Thyroid gland (tissue), 4 donors: ENCODE measurements around the gene MAPK8IP3. TPM values are rescaled to one million over a fixed set of nuclear protein-coding genes. Genes with fewer than 3 reads are reported as not detected.

Source experiments
- DNase-seq, 2 donors: peaks; one replicate each; pipeline ENCODE4 v3.0.0-alpha.2; 2019
- H3K27ac ChIP-seq, 3 donors: fragments of 200-600 bp; sonication (generic); 1 replicate in 2 of 3; 2 replicates in 1 of 3; pipeline ENCODE4 v1.5.1; 2016 to 2019; ENCODE audit warnings: mild to moderate bottlenecking in 1 of 3, moderate library complexity in 1 of 3
- H3K27me3 ChIP-seq: fragments of 200-600 bp; sonication (generic); one replicate; pipeline ENCODE4 v1.5.1; 2019
- H3K36me3 ChIP-seq, 2 donors: fragments of 200-600 bp; sonication (generic); one replicate each; pipeline ENCODE4 v1.5.1; 2016 to 2019
- H3K4me1 ChIP-seq, 2 donors: fragments of 200-600 bp; sonication (generic); one replicate each; pipeline ENCODE4 v1.5.1; 2017 to 2019
- H3K4me3 ChIP-seq, 3 donors: fragments of 200-600 bp; sonication (generic); replicated peaks in 1 of 3; 1 replicate in 2 of 3; 2 replicates in 1 of 3; pipeline ENCODE4 v1.5.1; 2016; ENCODE audit warnings: mild to moderate bottlenecking in 1 of 3
- H3K9me3 ChIP-seq: fragments of 200-600 bp; sonication (generic); one replicate; pipeline ENCODE4 v1.5.1; 2017
- POLR2A ChIP-seq, 2 donors: fragments of 450-650 bp; IDR thresholded peaks; one replicate each; pipeline ENCODE4 v1.6.1; 2017; ENCODE audit warnings: antibody characterized with exemption in 2 of 2, mild to moderate bottlenecking in 2 of 2, moderate library complexity in 1 of 2
- WGBS, 2 donors: methylation state at CpG; one replicate each; pipeline ENCODE4 v1.1.5; 2017; 5-methylcytosine and 5-hydroxymethylcytosine counted together
- intact Hi-C: fragments of 100-400 bp; cut with DNase I; formaldehyde crosslinking; loops from one replicate; pipeline ENCODE4 v1.15.1; 2023
- total RNA-seq, 4 donors: library from RNA; depleted of rRNA; stranded (reverse); fragments of >200 nt; gene quantifications; one replicate each; pipeline ENCODE4 v1.2.3, GENCODE V29; 2016
- TF ChIP-seq, protein P1 (sequence below), 6 experiments: fragments of 200-600 bp in 3 of 6; fragments of 450-650 bp in 3 of 6; sonication (generic) in 3 of 6; IDR thresholded peaks; one replicate each; pipeline ENCODE4 v1.5.1; 2016 to 2019; ENCODE audit warnings: antibody characterized with exemption in 6 of 6, mild to moderate bottlenecking in 2 of 6, inconsistent platforms in 1 of 6, moderate library complexity in 1 of 6

MAPK8IP3 gene
- total RNA-seq, 4 donors from 2014 or later: 45.7 to 137 (median 60.4) TPM

GRCh38 chr16:1757714-1758461 is 51.9 kb downstream of the MAPK8IP3 start:
- no peak for DNase-seq
- TF ChIP-seq POLR2A (IDR thresholded peaks at IDR 0.05): no peak
- TF ChIP-seq, protein P1, sequence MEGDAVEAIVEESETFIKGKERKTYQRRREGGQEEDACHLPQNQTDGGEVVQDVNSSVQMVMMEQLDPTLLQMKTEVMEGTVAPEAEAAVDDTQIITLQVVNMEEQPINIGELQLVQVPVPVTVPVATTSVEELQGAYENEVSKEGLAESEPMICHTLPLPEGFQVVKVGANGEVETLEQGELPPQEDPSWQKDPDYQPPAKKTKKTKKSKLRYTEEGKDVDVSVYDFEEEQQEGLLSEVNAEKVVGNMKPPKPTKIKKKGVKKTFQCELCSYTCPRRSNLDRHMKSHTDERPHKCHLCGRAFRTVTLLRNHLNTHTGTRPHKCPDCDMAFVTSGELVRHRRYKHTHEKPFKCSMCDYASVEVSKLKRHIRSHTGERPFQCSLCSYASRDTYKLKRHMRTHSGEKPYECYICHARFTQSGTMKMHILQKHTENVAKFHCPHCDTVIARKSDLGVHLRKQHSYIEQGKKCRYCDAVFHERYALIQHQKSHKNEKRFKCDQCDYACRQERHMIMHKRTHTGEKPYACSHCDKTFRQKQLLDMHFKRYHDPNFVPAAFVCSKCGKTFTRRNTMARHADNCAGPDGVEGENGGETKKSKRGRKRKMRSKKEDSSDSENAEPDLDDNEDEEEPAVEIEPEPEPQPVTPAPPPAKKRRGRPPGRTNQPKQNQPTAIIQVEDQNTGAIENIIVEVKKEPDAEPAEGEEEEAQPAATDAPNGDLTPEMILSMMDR (IDR thresholded peaks at IDR 0.05): no peak
- 94 to 95% methylated on average over 32 to 37 of the region's 37 CpGs for WGBS, 2 donors
- no peaks in the 10 kb centered on the region for H3K4me1 ChIP-seq
- peaks cover 19 to 26% of the 10 kb centered on the region in 2 donors for H3K36me3 ChIP-seq
- H3K27ac ChIP-seq: no peak overlapping the region
- no peaks in the 10 kb centered on the region for H3K9me3 ChIP-seq
- no peaks in the 10 kb centered on the region for H3K27me3 ChIP-seq
- intact Hi-C loops: no loop called here
- H3K4me3 ChIP-seq: no peak overlapping the region

DNA sequence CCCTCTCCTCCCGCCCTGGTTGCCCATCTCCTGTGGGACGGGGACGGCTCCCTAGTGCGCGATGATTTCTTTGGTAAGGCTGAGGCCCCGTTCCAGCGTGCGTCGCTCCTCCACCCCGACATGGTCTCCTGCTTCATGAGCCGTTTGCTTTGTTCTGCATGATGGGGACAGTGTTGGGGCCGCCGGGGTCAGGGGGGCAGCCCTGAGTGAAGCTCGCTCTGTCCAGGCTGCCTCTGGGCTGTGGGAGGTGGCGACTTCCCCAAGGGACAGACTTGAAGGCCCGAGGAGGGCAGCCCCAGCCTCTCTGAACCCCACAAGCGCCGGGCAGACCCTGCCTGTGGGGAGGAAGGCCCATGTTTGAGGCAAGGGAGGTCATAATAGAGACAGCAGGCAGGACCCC is 52.9 kb downstream of the MAPK8IP3 start:
- no peaks in the 10 kb centered on the region for H3K4me1 ChIP-seq
- peaks cover 19 to 32% of the 10 kb centered on the region in 2 donors for H3K36me3 ChIP-seq
- intact Hi-C loops: no loop called here
- 94 to 96% methylated on average over 10 to 18 of the region's 18 CpGs for WGBS, 2 donors
- H3K27me3 ChIP-seq: no peaks in the 10 kb centered on the region
- no peak for TF ChIP-seq POLR2A (IDR thresholded peaks at IDR 0.05)
- TF ChIP-seq, protein P1 (IDR thresholded peaks at IDR 0.05): no peak
- H3K27ac ChIP-seq: no peak overlapping the region
- H3K4me3 ChIP-seq: no peak overlapping the region
- no peak for DNase-seq
- H3K9me3 ChIP-seq: no peaks in the 10 kb centered on the region

GRCh38 chr16:1759511-1759910 is 53.5 kb downstream of the MAPK8IP3 start:
- no peak for DNase-seq
- 98 to 99% methylated on average over 9 to 11 of the region's 21 CpGs for WGBS, 2 donors
- intact Hi-C loops: no loop called here
- Histone ChIP-seq H3K4me1 (no peaks in the 10 kb centered on the region), H3K36me3 (peaks cover 24 to 38% of the 10 kb centered on the region in 2 donors), H3K27ac (no peak overlapping the region), H3K27me3 (no peaks in the 10 kb centered on the region), H3K4me3 (no peak overlapping the region), H3K9me3 (no peaks in the 10 kb centered on the region)
- no peak for TF ChIP-seq POLR2A (IDR thresholded peaks at IDR 0.05)

- 91 to 99% methylated on average over 8 to 15 of the region's 15 CpGs for WGBS, 2 donors
- TF ChIP-seq, protein P1 (IDR thresholded peaks at IDR 0.05): no peak
- TF ChIP-seq POLR2A (IDR thresholded peaks at IDR 0.05): no peak
- Histone ChIP-seq H3K27ac (no peak overlapping the region), H3K4me1 (no peaks in the 10 kb centered on the region), H3K9me3 (no peaks in the 10 kb centered on the region), H3K27me3 (no peaks in the 10 kb centered on the region), H3K36me3 (peaks cover 37 to 51% of the 10 kb centered on the region in 2 donors), H3K4me3 (no peak overlapping the region)
- intact Hi-C loops: no loop called here
- DNase-seq: no peak
Observed at GRCh38 chr16:1760911-1761310, 54.9 kb downstream of the MAPK8IP3 start.

- WGBS, 2 donors: 94 to 95% methylated on average over 15 of the region's 15 CpGs
- Histone ChIP-seq H3K36me3 (peaks cover 45 to 58% of the 10 kb centered on the region in 2 donors), H3K9me3 (no peaks in the 10 kb centered on the region), H3K4me3 (no peak overlapping the region), H3K27me3 (no peaks in the 10 kb centered on the region), H3K27ac (no peak overlapping the region), H3K4me1 (no peaks in the 10 kb centered on the region)
- intact Hi-C loops: no loop called here
- DNase-seq: no peak
- TF ChIP-seq, protein P1 (IDR thresholded peaks at IDR 0.05): no peak
- no peak for TF ChIP-seq POLR2A (IDR thresholded peaks at IDR 0.05)
Observed at GRCh38 chr16:1761751-1762150, 55.8 kb downstream of the MAPK8IP3 start.
